Pancreas (tissue), 10 donors: ENCODE data around the gene DLG1. TPM values are rescaled to one million over a fixed set of nuclear protein-coding genes. Genes with fewer than 3 reads are reported as not detected.
"Not testable (repeated sequence)": the region's sequence is repeated elsewhere in the genome, so short reads cannot be mapped to it uniquely, and the experiment has no call there.

Source experiments
- ATAC-seq, 4 donors: fragments of 200-7000 bp; cut with Tn5 transposase; one replicate each; pipeline versions ENCODE4 v1.8.0 to v1.9.1; 2020; ENCODE audit warnings: mild to moderate bottlenecking in 4 of 4, moderate library complexity in 4 of 4
- DNase-seq, 6 donors: peaks; one replicate each; pipeline ENCODE4 v3.0.0-alpha.2; 2020
- FAIRE-seq: peaks from 2 replicates; lab custom pipeline; 2012; peaks lifted over from hg19 to GRCh38; lab: Jason Lieb, UNC
- H3K27ac ChIP-seq, 4 donors: fragments of 200-600 bp; sonication (generic); 1 replicate in 3 of 4; 2 replicates in 1 of 4; pipeline versions ENCODE4 v1.5.0 to v1.8.0; 2020
- H3K27me3 ChIP-seq, 4 donors: fragments of 200-600 bp; one replicate each; pipeline ENCODE4 v1.8.0; 2021
- H3K36me3 ChIP-seq, 3 donors: fragments of 200-600 bp; sonication (generic) in 1 of 3; one replicate each; pipeline versions ENCODE4 v1.5.0 to v1.8.0; 2020 to 2021
- H3K4me1 ChIP-seq, 3 donors: fragments of 200-600 bp; one replicate each; pipeline ENCODE4 v1.8.0; 2021
- H3K4me3 ChIP-seq, 4 donors: fragments of 200-600 bp; sonication (generic) in 2 of 4; one replicate each; pipeline versions ENCODE4 v1.5.0 to v1.8.0; 2020 to 2021
- H3K9me3 ChIP-seq, 4 donors: fragments of 200-600 bp; one replicate each; pipeline ENCODE4 v1.8.0; 2021
- WGBS, 2 donors: extraction: QIAGEN DNeasy Blood & Tissue Kit; methylation state at CpG; one replicate each; pipeline ENCODE4 v1.1.7; 2013; 5-methylcytosine and 5-hydroxymethylcytosine counted together
- intact Hi-C, 3 donors: fragments of 100-400 bp; cut with DNase I; formaldehyde crosslinking; loops; one replicate each; pipeline versions ENCODE4 v1.11.1 to v1.14.2; 2022
- polyA plus RNA-seq, 2 donors: library from polyadenylated mRNA; stranded (reverse); fragments of 200-250 nt; gene quantifications; one replicate each; pipeline ENCODE4 v1.2.3, GENCODE V29; 2013
- total RNA-seq, 6 donors: library from RNA; stranded (reverse); fragmentation: NEBNext Ultra II Directional in 4 of 6; extraction: Animal tissue kit (Norgen Biotek cat#: 25700) in 4 of 6; gene quantifications; one replicate each; pipeline versions ENCODE4 v1.2.1 to v1.2.4, GENCODE V29; 2021 to 2023
- TF ChIP-seq, protein P1 (sequence below), 4 donors: fragments of 200-600 bp; sonication (generic) in 3 of 4; IDR thresholded peaks; one replicate each; pipeline versions ENCODE4 v1.5.0 to v1.8.0; 2021; ENCODE audit warnings: antibody characterized with exemption in 4 of 4
- donor health status: healthy with polysubstance abuse.
- donor health status: DM: no; HTN: no; CAD: no; lungs with moderate emphysema.
- donor health status: DM: no; HTN: no; CAD: no.
- donor health status: control.
- donor health status: control.
- donor health status: Bipolar disorder and iron deficiency.
- donor health status: DM: yes; HTN: yes; CAD: no.
- donor health status: DM: no; HTN: no; CAD: no.
- donor health status: DM: no; HTN: no; CAD: no.
- donor health status: DM: yes; HTN: yes; CAD: no.

DLG1 gene
- total and polyA plus RNA-seq, 8 donors: 15.9 to 47.9 (median 28.6) TPM

DNA sequence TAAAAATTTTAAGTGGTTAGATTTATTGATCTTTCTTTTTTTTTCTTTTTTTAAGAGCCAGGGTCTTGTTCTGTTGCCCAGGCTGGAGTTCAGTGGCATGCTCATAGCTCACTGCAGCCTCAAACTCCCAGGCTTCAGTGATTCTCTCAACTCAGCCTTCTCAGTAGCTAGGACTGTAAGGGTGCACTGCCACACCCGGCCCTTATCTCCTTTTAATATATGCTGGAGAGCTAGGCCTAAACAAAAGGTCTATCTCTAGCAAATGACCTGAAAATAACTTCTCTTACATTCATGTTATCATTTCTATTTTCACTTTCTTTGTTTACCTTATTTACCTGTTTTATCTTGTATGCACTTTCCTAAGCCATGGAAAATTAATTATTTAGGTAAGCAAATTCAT lies 233.6 kb downstream of the DLG1 start:
- DNase-seq (no peak), ATAC-seq (no peak), FAIRE-seq (no peak)
- 87 to 96% methylated on average over 1 of the region's 1 CpG for WGBS, 2 donors
- no peak overlapping the region for H3K4me3 ChIP-seq
- H3K4me1 ChIP-seq: no peaks in the 10 kb centered on the region
- TF ChIP-seq, protein P1, sequence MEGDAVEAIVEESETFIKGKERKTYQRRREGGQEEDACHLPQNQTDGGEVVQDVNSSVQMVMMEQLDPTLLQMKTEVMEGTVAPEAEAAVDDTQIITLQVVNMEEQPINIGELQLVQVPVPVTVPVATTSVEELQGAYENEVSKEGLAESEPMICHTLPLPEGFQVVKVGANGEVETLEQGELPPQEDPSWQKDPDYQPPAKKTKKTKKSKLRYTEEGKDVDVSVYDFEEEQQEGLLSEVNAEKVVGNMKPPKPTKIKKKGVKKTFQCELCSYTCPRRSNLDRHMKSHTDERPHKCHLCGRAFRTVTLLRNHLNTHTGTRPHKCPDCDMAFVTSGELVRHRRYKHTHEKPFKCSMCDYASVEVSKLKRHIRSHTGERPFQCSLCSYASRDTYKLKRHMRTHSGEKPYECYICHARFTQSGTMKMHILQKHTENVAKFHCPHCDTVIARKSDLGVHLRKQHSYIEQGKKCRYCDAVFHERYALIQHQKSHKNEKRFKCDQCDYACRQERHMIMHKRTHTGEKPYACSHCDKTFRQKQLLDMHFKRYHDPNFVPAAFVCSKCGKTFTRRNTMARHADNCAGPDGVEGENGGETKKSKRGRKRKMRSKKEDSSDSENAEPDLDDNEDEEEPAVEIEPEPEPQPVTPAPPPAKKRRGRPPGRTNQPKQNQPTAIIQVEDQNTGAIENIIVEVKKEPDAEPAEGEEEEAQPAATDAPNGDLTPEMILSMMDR (IDR thresholded peaks at IDR 0.05): no peak
- peaks cover 0 to 9% (median 0%) of the 10 kb centered on the region in 3 donors for H3K36me3 ChIP-seq
- no peaks in the 10 kb centered on the region for H3K27me3 ChIP-seq
- H3K27ac ChIP-seq: no peak overlapping the region
- intact Hi-C loops: no loop called here
- H3K9me3 ChIP-seq: no peaks in the 10 kb centered on the region

DNA sequence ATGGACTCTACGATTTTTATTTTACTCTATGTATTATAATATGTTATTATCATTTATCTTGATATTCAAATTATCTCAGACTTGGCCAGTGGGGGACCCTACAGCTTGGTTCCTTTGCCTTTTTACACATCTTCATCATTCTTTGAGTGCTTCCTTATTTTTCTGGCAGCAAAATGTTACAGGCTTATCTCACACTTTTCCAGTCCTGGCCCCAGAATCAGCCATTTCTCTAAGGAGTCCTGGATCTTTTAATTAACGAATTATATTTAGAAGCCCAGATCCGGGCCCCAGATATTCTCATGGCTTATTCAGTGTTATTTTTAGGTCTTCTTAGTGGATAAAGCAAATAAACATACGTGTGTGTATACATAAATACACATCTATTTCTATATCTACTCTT lies 236.0 kb downstream of the DLG1 start:
- DNase-seq (no peak), ATAC-seq (no peak), FAIRE-seq (no peak)
- H3K4me3 ChIP-seq: no peak overlapping the region
- 88 to 92% methylated on average over 4 of the region's 4 CpGs for WGBS, 2 donors
- no peaks in the 10 kb centered on the region for H3K27me3 ChIP-seq
- TF ChIP-seq, protein P1 (IDR thresholded peaks at IDR 0.05): no peak
- no peaks in the 10 kb centered on the region for H3K9me3 ChIP-seq
- intact Hi-C loops: no loop called here
- H3K27ac ChIP-seq: no peak overlapping the region
- H3K36me3 ChIP-seq: peaks cover 0 to 31% (median 4%) of the 10 kb centered on the region in 3 donors
- H3K4me1 ChIP-seq: no peaks in the 10 kb centered on the region

DNA sequence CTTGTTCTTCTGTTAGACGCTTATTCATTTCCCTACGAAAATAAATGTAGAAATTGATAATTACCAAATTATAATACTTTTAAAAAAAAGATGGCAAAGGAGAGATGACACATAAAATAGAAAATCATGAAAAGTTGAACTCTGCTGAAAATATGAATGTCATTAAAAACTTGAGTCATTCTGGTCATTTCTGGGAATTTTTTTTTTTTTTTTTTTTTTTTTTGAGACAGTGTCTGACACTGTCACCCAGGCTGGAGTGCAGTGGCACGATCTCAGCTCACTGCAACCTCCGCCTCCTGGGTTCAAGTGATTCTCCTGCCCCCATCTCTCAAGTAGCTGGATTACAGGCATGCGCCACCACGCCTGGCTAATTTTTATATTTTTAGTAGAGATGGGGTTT lies 246.8 kb downstream of the DLG1 start:
- ATAC-seq, H3K4me1 ChIP-seq, H3K9me3 ChIP-seq, FAIRE-seq, H3K4me3 ChIP-seq, DNase-seq, intact Hi-C loops, H3K27ac ChIP-seq, H3K27me3 ChIP-seq: not testable (repeated sequence)
- H3K36me3 ChIP-seq: peaks cover 0 to 16% (median 0%) of the 10 kb centered on the region in 3 donors
- 94 to 96% methylated on average over 6 of the region's 6 CpGs for WGBS, 2 donors

DNA sequence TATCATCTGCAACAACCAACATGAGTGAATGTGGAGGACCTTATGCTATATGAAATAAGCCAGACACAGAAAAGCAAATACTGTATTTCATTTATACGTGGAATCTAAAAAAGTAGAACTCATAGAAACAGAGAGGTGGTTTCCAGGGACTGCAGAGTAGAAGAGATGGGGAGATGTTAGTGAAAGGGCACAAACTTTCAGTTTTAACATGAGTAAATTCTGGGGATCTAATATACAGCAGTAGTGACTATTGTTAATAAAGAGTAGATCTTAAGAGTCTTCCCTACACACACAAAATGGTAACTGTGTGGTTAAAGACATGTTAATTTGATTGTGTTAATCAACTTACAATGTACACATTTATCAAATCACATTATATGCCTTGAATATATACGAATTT lies 247.9 kb downstream of the DLG1 start:
- ATAC-seq: no peak
- no peaks in the 10 kb centered on the region for H3K4me1 ChIP-seq
- H3K9me3 ChIP-seq: no peaks in the 10 kb centered on the region
- H3K4me3 ChIP-seq: no peak overlapping the region
- DNase-seq: no peak
- peaks cover 0 to 16% (median 0%) of the 10 kb centered on the region in 3 donors for H3K36me3 ChIP-seq
- WGBS, 2 donors: 84 to 95% methylated on average over 2 of the region's 2 CpGs
- no peak for FAIRE-seq
- TF ChIP-seq, protein P1 (IDR thresholded peaks at IDR 0.05): no peak
- no peaks in the 10 kb centered on the region for H3K27me3 ChIP-seq
- intact Hi-C loops: no loop called here
- H3K27ac ChIP-seq: no peak overlapping the region

DNA sequence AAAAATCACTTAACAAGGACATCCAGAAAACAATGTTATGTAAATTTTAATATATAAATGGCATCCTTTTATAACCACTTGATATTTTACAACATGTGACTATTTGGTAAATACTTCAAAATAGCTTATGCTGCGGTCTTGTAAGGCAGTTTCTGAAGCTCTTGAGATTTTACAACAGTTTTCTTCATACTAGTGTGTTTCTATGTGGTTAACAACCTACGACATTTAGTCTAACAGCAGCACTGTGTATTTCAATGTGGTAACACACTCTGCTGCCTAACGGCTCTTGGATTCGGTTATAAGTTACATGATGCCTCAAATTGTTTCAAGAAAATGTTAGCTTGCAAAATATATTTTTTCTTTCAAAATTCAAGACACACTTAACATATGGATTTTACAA lies 255.9 kb downstream of the DLG1 start:
- Histone ChIP-seq H3K4me1 (no peaks in the 10 kb centered on the region), H3K36me3 (peaks cover 0 to 7% (median 0%) of the 10 kb centered on the region in 3 donors), H3K27me3 (no peaks in the 10 kb centered on the region), H3K9me3 (no peaks in the 10 kb centered on the region), H3K4me3 (no peak overlapping the region), H3K27ac (no peak overlapping the region)
- DNase-seq: no peak
- intact Hi-C loops: no loop called here
- WGBS, 2 donors: 96 to 97% methylated on average over 4 of the region's 4 CpGs
- no peak for FAIRE-seq
- TF ChIP-seq, protein P1 (IDR thresholded peaks at IDR 0.05): no peak
- ATAC-seq: no peak
